Neural cell (in vitro differentiated cells): ENCODE data around the gene EEF1A2. TPM values are rescaled to one million over a fixed set of nuclear protein-coding genes. Genes with fewer than 3 reads are reported as not detected.

Experiments
- H2AFZ ChIP-seq: fragments of 200-600, 300-800 bp; sonication (generic), shearing (Covaris generic); 2 replicates; pipeline ENCODE4 v1.6.0; 2014; ENCODE audit warnings: low read depth, mild to moderate bottlenecking, antibody characterized with exemption, low read length, moderate library complexity
- H3F3A ChIP-seq: fragments of 200-600 bp; shearing (Covaris generic); 2 replicates; pipeline ENCODE4 v1.6.1; 2016; ENCODE audit warnings: mild to moderate bottlenecking, moderate library complexity, mixed read lengths, antibody characterized with exemption, low read length; ENCODE audit not compliant: insufficient read depth, poor library complexity, severe bottlenecking
- H3K27ac ChIP-seq: fragments of 200-600, 300-800 bp; sonication (generic), shearing (Covaris generic); 2 replicates; pipeline ENCODE4 v1.5.1; 2014; ENCODE audit warnings: mild to moderate bottlenecking, low read length, moderate library complexity
- H3K27me3 ChIP-seq: fragments of 300-800, 200-600 bp; sonication (generic), shearing (Covaris generic); 2 replicates; pipeline ENCODE4 v1.6.0; 2014; ENCODE audit warnings: mild to moderate bottlenecking, low read depth, low read length, moderate library complexity; ENCODE audit not compliant: insufficient read depth
- H3K36me3 ChIP-seq: fragments of 300-800, 200-600 bp; sonication (generic), shearing (Covaris generic); 2 replicates; pipeline ENCODE4 v1.5.1; 2014; ENCODE audit warnings: mild to moderate bottlenecking, antibody characterized with exemption, low read length, moderate library complexity; ENCODE audit not compliant: insufficient read depth
- H3K4me2 ChIP-seq: fragments of 300-800, 200-600 bp; sonication (generic), shearing (Covaris generic); 2 replicates; pipeline ENCODE4 v1.6.0; 2014; ENCODE audit warnings: mild to moderate bottlenecking, low read length
- H3K4me3 ChIP-seq: fragments of 300-800, 200-600 bp; sonication (generic), shearing (Covaris generic); 2 replicates; pipeline ENCODE4 v1.5.1; 2014; ENCODE audit warnings: mild to moderate bottlenecking, low read length, moderate library complexity
- H3K79me2 ChIP-seq: fragments of 200-600 bp; shearing (Covaris generic); replicated peaks from 2 replicates; pipeline ENCODE4 v1.6.0; 2014; ENCODE audit warnings: mild to moderate bottlenecking, low read length, moderate library complexity; ENCODE audit not compliant: insufficient read depth
- H3K9ac ChIP-seq: fragments of 300-800, 200-600 bp; sonication (generic), shearing (Covaris generic); 2 replicates; pipeline ENCODE4 v1.6.1; 2016; ENCODE audit warnings: mild to moderate bottlenecking, low read length, mixed read lengths
- H3K9me2 ChIP-seq: fragments of 200-600 bp; shearing (Covaris generic); 2 replicates; pipeline ENCODE4 v1.6.1; 2016; ENCODE audit warnings: mild to moderate bottlenecking, low read length, mixed read lengths; ENCODE audit not compliant: insufficient read depth
- H3K9me3 ChIP-seq: fragments of 200-600, 300-800 bp; sonication (generic), shearing (Covaris generic); 2 replicates; pipeline ENCODE4 v1.6.1; 2016; ENCODE audit warnings: mild to moderate bottlenecking, mixed run types, low read length, moderate library complexity, mixed read lengths
- H4K20me1 ChIP-seq: fragments of 200-600 bp; shearing (Covaris generic); 2 replicates; pipeline ENCODE4 v1.6.1; 2016; ENCODE audit warnings: mild to moderate bottlenecking, mixed run types; ENCODE audit not compliant: insufficient read depth
- EP300 ChIP-seq: fragments of 450-650 bp; conservative IDR thresholded peaks from 2 replicates; pipeline ENCODE4 v1.6.1; 2014; ENCODE audit warnings: antibody characterized with exemption, mild to moderate bottlenecking, moderate library complexity; ENCODE audit not compliant: poor library complexity, severe bottlenecking
- EZH2 ChIP-seq: fragments of 200-600, 300-800 bp; shearing (Covaris generic), sonication (generic); IDR thresholded peaks from 2 replicates; pipeline ENCODE4 v1.6.1; 2014; ENCODE audit warnings: antibody characterized with exemption, low read length, borderline replicate concordance, mild to moderate bottlenecking; ENCODE audit not compliant: insufficient read depth, poor library complexity, severe bottlenecking
- MXI1 ChIP-seq: fragments of 450-650 bp; conservative IDR thresholded peaks from 2 replicates; pipeline ENCODE4 v1.6.1; 2014; ENCODE audit warnings: antibody characterized with exemption, mild to moderate bottlenecking; ENCODE audit not compliant: poor library complexity, severe bottlenecking
- POLR2AphosphoS5 ChIP-seq: IDR thresholded peaks from 2 replicates; pipeline ENCODE4 v1.6.1; 2012
- RAD21 ChIP-seq: fragments of 450-650 bp; conservative IDR thresholded peaks from 2 replicates; pipeline ENCODE4 v1.6.1; 2014; ENCODE audit warnings: antibody characterized with exemption, mild to moderate bottlenecking, moderate library complexity
- SMC3 ChIP-seq: fragments of 450-650 bp; conservative IDR thresholded peaks from 2 replicates; pipeline ENCODE4 v1.6.1; 2014; ENCODE audit warnings: antibody characterized with exemption, mild to moderate bottlenecking, moderate library complexity; ENCODE audit not compliant: poor library complexity
- TAF1 ChIP-seq: IDR thresholded peaks from 2 replicates; pipeline ENCODE4 v1.6.1; 2012; ENCODE audit warnings: low read depth
- polyA plus RNA-seq: library from polyadenylated mRNA; depleted of rRNA; stranded (reverse); fragments of >200 nt; gene quantifications from 2 replicates; pipeline ENCODE4 v1.2.3, GENCODE V29; 2014
- TF ChIP-seq, protein P1 (sequence below): IDR thresholded peaks from 2 replicates; pipeline ENCODE4 v1.6.1; 2012; ENCODE audit warnings: borderline replicate concordance
- TF ChIP-seq, protein P2 (sequence below): fragments of 450-650 bp; IDR thresholded peaks from 2 replicates; pipeline ENCODE4 v1.5.1; 2014; ENCODE audit warnings: antibody characterized with exemption, mild to moderate bottlenecking, moderate library complexity; ENCODE audit not compliant: poor library complexity, severe bottlenecking

EEF1A2 gene
- polyA plus RNA-seq, 1 donor from 2014 or later: 208 TPM

DNA sequence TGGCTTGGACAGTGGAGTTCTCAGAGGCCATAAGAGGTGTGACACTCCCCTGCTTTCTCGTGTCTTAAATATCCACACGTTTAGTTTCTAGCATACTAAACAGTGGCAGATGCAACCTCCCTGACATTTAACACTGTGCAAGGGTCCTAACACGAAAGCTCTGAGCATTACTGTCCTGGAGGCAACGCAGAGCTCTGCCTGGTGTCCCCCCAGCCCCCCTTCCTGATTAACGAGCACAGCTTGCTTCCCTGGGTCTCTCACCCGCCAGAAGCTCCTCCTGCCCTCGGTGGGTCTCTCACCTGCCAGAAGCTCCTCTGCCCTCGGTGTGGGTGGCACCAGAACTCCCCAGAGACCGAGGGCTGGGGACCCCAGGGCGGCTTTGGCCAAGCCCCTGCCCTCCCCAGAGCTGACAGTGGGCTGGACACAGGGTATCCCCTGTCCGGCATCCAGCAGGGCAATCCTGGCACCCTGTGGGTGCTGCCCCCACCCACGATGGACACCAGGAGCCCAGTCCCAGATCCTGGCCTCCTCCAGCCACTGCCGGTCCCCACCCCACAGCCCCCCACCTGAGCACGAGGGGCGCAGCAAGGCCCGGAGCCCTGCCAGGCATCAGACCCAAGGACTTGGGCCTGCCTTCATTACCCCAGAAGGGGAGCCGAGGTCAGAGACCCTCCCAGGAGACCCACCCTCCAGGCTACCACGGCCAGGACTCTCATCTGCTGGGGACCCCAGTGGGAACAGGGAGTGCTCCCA lies 14.1 kb downstream of the EEF1A2 start:
- TF ChIP-seq POLR2AphosphoS5 (no peak), EZH2 (no peak), TAF1 (no peak)
- no peak overlapping the region for H3K9ac ChIP-seq
- no peaks in the 10 kb centered on the region for H3K79me2 ChIP-seq
- no peak overlapping the region for H2AFZ ChIP-seq
- H3K9me2 ChIP-seq: no peaks in the 10 kb centered on the region
- H3K27me3 ChIP-seq: no peaks in the 10 kb centered on the region
- no peak overlapping the region for H3K4me2 ChIP-seq
- no peak overlapping the region for H3K4me3 ChIP-seq
- no peaks in the 10 kb centered on the region for H3F3A ChIP-seq
- H4K20me1 ChIP-seq: no peaks in the 10 kb centered on the region
- no peaks in the 10 kb centered on the region for H3K36me3 ChIP-seq
- H3K27ac ChIP-seq: no peak overlapping the region
- no peaks in the 10 kb centered on the region for H3K9me3 ChIP-seq

GRCh38 chr20:63484236-63484635 lies 14.6 kb downstream of the EEF1A2 start:
- TF ChIP-seq SMC3 (no peak), EZH2 (no peak), RAD21 (no peak), POLR2AphosphoS5 (no peak), EP300 (no peak), MXI1 (no peak)
- TF ChIP-seq, protein P1, sequence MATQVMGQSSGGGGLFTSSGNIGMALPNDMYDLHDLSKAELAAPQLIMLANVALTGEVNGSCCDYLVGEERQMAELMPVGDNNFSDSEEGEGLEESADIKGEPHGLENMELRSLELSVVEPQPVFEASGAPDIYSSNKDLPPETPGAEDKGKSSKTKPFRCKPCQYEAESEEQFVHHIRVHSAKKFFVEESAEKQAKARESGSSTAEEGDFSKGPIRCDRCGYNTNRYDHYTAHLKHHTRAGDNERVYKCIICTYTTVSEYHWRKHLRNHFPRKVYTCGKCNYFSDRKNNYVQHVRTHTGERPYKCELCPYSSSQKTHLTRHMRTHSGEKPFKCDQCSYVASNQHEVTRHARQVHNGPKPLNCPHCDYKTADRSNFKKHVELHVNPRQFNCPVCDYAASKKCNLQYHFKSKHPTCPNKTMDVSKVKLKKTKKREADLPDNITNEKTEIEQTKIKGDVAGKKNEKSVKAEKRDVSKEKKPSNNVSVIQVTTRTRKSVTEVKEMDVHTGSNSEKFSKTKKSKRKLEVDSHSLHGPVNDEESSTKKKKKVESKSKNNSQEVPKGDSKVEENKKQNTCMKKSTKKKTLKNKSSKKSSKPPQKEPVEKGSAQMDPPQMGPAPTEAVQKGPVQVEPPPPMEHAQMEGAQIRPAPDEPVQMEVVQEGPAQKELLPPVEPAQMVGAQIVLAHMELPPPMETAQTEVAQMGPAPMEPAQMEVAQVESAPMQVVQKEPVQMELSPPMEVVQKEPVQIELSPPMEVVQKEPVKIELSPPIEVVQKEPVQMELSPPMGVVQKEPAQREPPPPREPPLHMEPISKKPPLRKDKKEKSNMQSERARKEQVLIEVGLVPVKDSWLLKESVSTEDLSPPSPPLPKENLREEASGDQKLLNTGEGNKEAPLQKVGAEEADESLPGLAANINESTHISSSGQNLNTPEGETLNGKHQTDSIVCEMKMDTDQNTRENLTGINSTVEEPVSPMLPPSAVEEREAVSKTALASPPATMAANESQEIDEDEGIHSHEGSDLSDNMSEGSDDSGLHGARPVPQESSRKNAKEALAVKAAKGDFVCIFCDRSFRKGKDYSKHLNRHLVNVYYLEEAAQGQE: no peak
- TF ChIP-seq, protein P2, sequence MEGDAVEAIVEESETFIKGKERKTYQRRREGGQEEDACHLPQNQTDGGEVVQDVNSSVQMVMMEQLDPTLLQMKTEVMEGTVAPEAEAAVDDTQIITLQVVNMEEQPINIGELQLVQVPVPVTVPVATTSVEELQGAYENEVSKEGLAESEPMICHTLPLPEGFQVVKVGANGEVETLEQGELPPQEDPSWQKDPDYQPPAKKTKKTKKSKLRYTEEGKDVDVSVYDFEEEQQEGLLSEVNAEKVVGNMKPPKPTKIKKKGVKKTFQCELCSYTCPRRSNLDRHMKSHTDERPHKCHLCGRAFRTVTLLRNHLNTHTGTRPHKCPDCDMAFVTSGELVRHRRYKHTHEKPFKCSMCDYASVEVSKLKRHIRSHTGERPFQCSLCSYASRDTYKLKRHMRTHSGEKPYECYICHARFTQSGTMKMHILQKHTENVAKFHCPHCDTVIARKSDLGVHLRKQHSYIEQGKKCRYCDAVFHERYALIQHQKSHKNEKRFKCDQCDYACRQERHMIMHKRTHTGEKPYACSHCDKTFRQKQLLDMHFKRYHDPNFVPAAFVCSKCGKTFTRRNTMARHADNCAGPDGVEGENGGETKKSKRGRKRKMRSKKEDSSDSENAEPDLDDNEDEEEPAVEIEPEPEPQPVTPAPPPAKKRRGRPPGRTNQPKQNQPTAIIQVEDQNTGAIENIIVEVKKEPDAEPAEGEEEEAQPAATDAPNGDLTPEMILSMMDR: no peak
- Histone ChIP-seq H3K79me2 (no peaks in the 10 kb centered on the region), H4K20me1 (no peaks in the 10 kb centered on the region), H3K36me3 (no peaks in the 10 kb centered on the region), H3K9me3 (no peaks in the 10 kb centered on the region), H3K9ac (no peak overlapping the region), H3K9me2 (no peaks in the 10 kb centered on the region), H3K27me3 (no peaks in the 10 kb centered on the region), H3K4me2 (no peak overlapping the region), H3F3A (no peaks in the 10 kb centered on the region), H3K27ac (no peak overlapping the region), H3K4me3 (no peak overlapping the region), H2AFZ (no peak overlapping the region)
